ENCODE measurements around the gene RPP25L.

The RPP25L gene

GRCh38 chr9:34611811-34612787 is at the start of gene RPP25L:
RPP25L (minus strand) TSS chr9:34612097; CDS start chr9:34611296, 801 bp downstream.
- DNase-seq (ENCODE audit: low spot score), result peak; percentile 96
- TF ChIP-seq CTCF (IDR thresholded peaks at IDR 0.05; ENCODE audit: extremely low read depth, insufficient read depth, missing control alignments), result no peak
- in situ Hi-C loops (cut with MboI; ENCODE audit: low pct_unique_long_range_greater_than_20kb, low sequenced_read_pairs, unreplicated experiment), result no loop called here

- no peak for DNase-seq (ENCODE audit: low spot score)
- in situ Hi-C loops (cut with MboI; ENCODE audit: low pct_unique_long_range_greater_than_20kb, low sequenced_read_pairs, unreplicated experiment), result no loop called here
Measured at GRCh38 chr9:34659592-34660253, 47.8 kb upstream of the RPP25L start.

GRCh38 chr9:34658461-34658860 is 46.6 kb upstream of the RPP25L start:
- TF ChIP-seq CTCF (IDR thresholded peaks at IDR 0.05; ENCODE audit: extremely low read depth, insufficient read depth, missing control alignments), result no peak
- in situ Hi-C loops (cut with MboI; ENCODE audit: low pct_unique_long_range_greater_than_20kb, low sequenced_read_pairs, unreplicated experiment), result no loop called here
- no peak for DNase-seq (ENCODE audit: low spot score)

More at GRCh38 chr9:34659592-34660253, 47.8 kb upstream of the RPP25L start:
- TF ChIP-seq CTCF (IDR thresholded peaks at IDR 0.05; ENCODE audit: extremely low read depth, insufficient read depth, missing control alignments), result no peak

GRCh38 chr9:34656992-34657391 is 45.1 kb upstream of the RPP25L start:
- no peak for TF ChIP-seq CTCF (IDR thresholded peaks at IDR 0.05; ENCODE audit: extremely low read depth, insufficient read depth, missing control alignments)

GRCh38 chr9:34655394-34655793 is 43.5 kb upstream of the RPP25L start:
- no peak for DNase-seq (ENCODE audit: low spot score)
- in situ Hi-C loops (cut with MboI; ENCODE audit: low pct_unique_long_range_greater_than_20kb, low sequenced_read_pairs, unreplicated experiment), result no loop called here
- TF ChIP-seq CTCF (IDR thresholded peaks at IDR 0.05; ENCODE audit: extremely low read depth, insufficient read depth, missing control alignments), result no peak

More at GRCh38 chr9:34656992-34657391, 45.1 kb upstream of the RPP25L start:
- in situ Hi-C loops (cut with MboI; ENCODE audit: low pct_unique_long_range_greater_than_20kb, low sequenced_read_pairs, unreplicated experiment), result no loop called here
- DNase-seq (ENCODE audit: low spot score), result no peak

- in situ Hi-C loops (cut with MboI; ENCODE audit: low pct_unique_long_range_greater_than_20kb, low sequenced_read_pairs, unreplicated experiment), result no loop called here
- no peak for TF ChIP-seq CTCF (IDR thresholded peaks at IDR 0.05; ENCODE audit: extremely low read depth, insufficient read depth, missing control alignments)
- DNase-seq (ENCODE audit: low spot score), result no peak
Measured at GRCh38 chr9:34654323-34655051, 42.6 kb upstream of the RPP25L start.
